ENCODE measurements around the gene KCNK1.
"Not testable (repeated sequence)": the region's sequence is repeated elsewhere in the genome, so short reads cannot be mapped to it uniquely, and the experiment has no call there.

KCNK1 gene

GRCh38 chr1:233673947-233674431 is 60.1 kb downstream of the KCNK1 start:
- DNase-seq = no peak
- TF ChIP-seq POLR2A (IDR thresholded peaks at IDR 0.05; ENCODE audit: low read length) = no peak
- TF ChIP-seq GATA1 (IDR thresholded peaks at IDR 0.05; ENCODE audit: low read depth, low read length) = no peak

GRCh38 chr1:233675446-233675845 is 61.5 kb downstream of the KCNK1 start:
- DNase-seq = no peak
- no peak for TF ChIP-seq GATA1 (IDR thresholded peaks at IDR 0.05; ENCODE audit: low read depth, low read length)
- no peak for TF ChIP-seq POLR2A (IDR thresholded peaks at IDR 0.05; ENCODE audit: low read length)

GRCh38 chr1:233675893-233676292 is 62.0 kb downstream of the KCNK1 start:
- DNase-seq = no peak
- TF ChIP-seq POLR2A (IDR thresholded peaks at IDR 0.05; ENCODE audit: low read length) = no peak
- TF ChIP-seq GATA1 (IDR thresholded peaks at IDR 0.05; ENCODE audit: low read depth, low read length) = no peak

- TF ChIP-seq GATA1 (IDR thresholded peaks at IDR 0.05; ENCODE audit: low read depth, low read length) (no peak), POLR2A (IDR thresholded peaks at IDR 0.05; ENCODE audit: low read length) (no peak)
- no peak for DNase-seq
Measured at GRCh38 chr1:233677690-233678354, 63.9 kb downstream of the KCNK1 start.

- DNase-seq = no peak
- no peak for TF ChIP-seq GATA1 (IDR thresholded peaks at IDR 0.05; ENCODE audit: low read depth, low read length)
Measured at GRCh38 chr1:233679030-233679429, 65.1 kb downstream of the KCNK1 start.

GRCh38 chr1:233679591-233680373 is 65.9 kb downstream of the KCNK1 start:
- TF ChIP-seq POLR2A (IDR thresholded peaks at IDR 0.05; ENCODE audit: low read length) (no peak), GATA1 (IDR thresholded peaks at IDR 0.05; ENCODE audit: low read depth, low read length) (no peak)
- no peak for DNase-seq

- no peak for DNase-seq
- TF ChIP-seq POLR2A (IDR thresholded peaks at IDR 0.05; ENCODE audit: low read length) = no peak
Measured at GRCh38 chr1:233681285-233681684, 67.4 kb downstream of the KCNK1 start.

GRCh38 chr1:233686653-233687052 is 72.7 kb downstream of the KCNK1 start:
- not testable (repeated sequence) for DNase-seq

- DNase-seq = no peak
- TF ChIP-seq POLR2A (IDR thresholded peaks at IDR 0.05; ENCODE audit: low read length) (no peak), GATA1 (IDR thresholded peaks at IDR 0.05; ENCODE audit: low read depth, low read length) (no peak)
Measured at GRCh38 chr1:233689017-233689747, 75.3 kb downstream of the KCNK1 start.

GRCh38 chr1:233689748-233690254 is 75.9 kb downstream of the KCNK1 start:
- DNase-seq = no peak
- TF ChIP-seq POLR2A (IDR thresholded peaks at IDR 0.05; ENCODE audit: low read length) = no peak
- no peak for TF ChIP-seq GATA1 (IDR thresholded peaks at IDR 0.05; ENCODE audit: low read depth, low read length)

GRCh38 chr1:233695901-233696300 is 82.0 kb downstream of the KCNK1 start:
- no peak for DNase-seq
- TF ChIP-seq POLR2A (IDR thresholded peaks at IDR 0.05; ENCODE audit: low read length) (no peak), GATA1 (IDR thresholded peaks at IDR 0.05; ENCODE audit: low read depth, low read length) (no peak)

GRCh38 chr1:233700338-233700737 is 86.4 kb downstream of the KCNK1 start:
- TF ChIP-seq GATA1 (IDR thresholded peaks at IDR 0.05; ENCODE audit: low read depth, low read length) = no peak
- no peak for TF ChIP-seq POLR2A (IDR thresholded peaks at IDR 0.05; ENCODE audit: low read length)
- no peak for DNase-seq

GRCh38 chr1:233704170-233704897 is 90.4 kb downstream of the KCNK1 start:
- no peak for DNase-seq
- TF ChIP-seq GATA1 (IDR thresholded peaks at IDR 0.05; ENCODE audit: low read depth, low read length) (no peak), POLR2A (IDR thresholded peaks at IDR 0.05; ENCODE audit: low read length) (no peak)
